Stomach (tissue), 9 donors: ENCODE data around the gene ZNF282. TPM values are rescaled to one million over a fixed set of nuclear protein-coding genes. Genes with fewer than 3 reads are reported as not detected.

Experiments
- DNase-seq, 2 donors: peaks; one replicate each; pipeline versions ENCODE4 v3.0.0 to v3.0.0-alpha.2; 2013 to 2019
- H3K27ac ChIP-seq, 5 donors: fragments of 200-600 bp in 4 of 5; sonication (generic) in 4 of 5; one replicate each; pipeline ENCODE4 v1.5.1; 2013 to 2019; ENCODE audit warnings: mild to moderate bottlenecking in 1 of 5, moderate library complexity in 1 of 5
- H3K27me3 ChIP-seq, 3 donors: fragments of 200-600 bp; sonication (generic); one replicate each; pipeline ENCODE4 v1.5.1; 2017 to 2019; ENCODE audit warnings: mixed run types in 1 of 3
- H3K36me3 ChIP-seq, 4 donors: fragments of 200-600 bp; sonication (generic); 1 replicate in 3 of 4; 2 replicates in 1 of 4; pipeline ENCODE4 v1.5.1; 2016 to 2019
- H3K4me1 ChIP-seq, 4 donors: fragments of 200-600 bp; sonication (generic); one replicate each; pipeline ENCODE4 v1.5.1; 2016 to 2019
- H3K4me3 ChIP-seq, 4 donors: fragments of 200-600 bp; sonication (generic) in 3 of 4; one replicate each; pipeline ENCODE4 v1.5.1; 2016 to 2019; ENCODE audit warnings: mild to moderate bottlenecking in 1 of 4
- H3K9me3 ChIP-seq, 4 donors: fragments of 200-600 bp; sonication (generic); one replicate each; pipeline ENCODE4 v1.5.1; 2016 to 2019
- EP300 ChIP-seq: sonication (generic); formaldehyde crosslinking; IDR thresholded peaks from one replicate; pipeline ENCODE4 v1.6.1; 2017; ENCODE audit warnings: antibody characterized with exemption
- POLR2A ChIP-seq, 4 donors: fragments of 450-650 bp; IDR thresholded peaks; one replicate each; pipeline ENCODE4 v1.6.1; 2016; ENCODE audit warnings: antibody characterized with exemption in 4 of 4, control low read depth in 2 of 4, mild to moderate bottlenecking in 1 of 4, moderate library complexity in 1 of 4
- POLR2AphosphoS5 ChIP-seq, 3 donors: sonication (generic); formaldehyde crosslinking; IDR thresholded peaks; one replicate each; pipeline ENCODE4 v1.6.1; 2016; ENCODE audit warnings: antibody characterized with exemption in 3 of 3
- WGBS, 5 donors: extraction: QIAGEN DNeasy Blood & Tissue Kit in 3 of 5; methylation state at CpG; one replicate each; pipeline versions ENCODE4 v1.1.5 to v1.1.7; 2013 to 2018; 5-methylcytosine and 5-hydroxymethylcytosine counted together
- intact Hi-C: fragments of 100-400 bp; cut with DNase I; formaldehyde crosslinking; loops from one replicate; pipeline ENCODE4 v1.15.1; 2023; ENCODE audit warnings: low total_unique reads
- polyA plus RNA-seq, 3 donors: library from polyadenylated mRNA; stranded (reverse); fragments of 200-250 nt; gene quantifications; one replicate each; pipeline ENCODE4 v1.2.3, GENCODE V29; 2013
- total RNA-seq, 5 donors: library from RNA; depleted of rRNA; stranded (reverse); fragments of >200 nt; gene quantifications; one replicate each; pipeline versions ENCODE4 v1.1.0 to v1.2.3, GENCODE V29; 2014 to 2016
- TF ChIP-seq, protein P1 (sequence below), 7 experiments: fragments of 450-650 bp in 4 of 7; fragments of 200-600 bp in 3 of 7; sonication (generic) in 3 of 7; IDR thresholded peaks; one replicate each; pipeline ENCODE4 v1.5.1; 2016 to 2019; ENCODE audit warnings: antibody characterized with exemption in 7 of 7, control low read depth in 2 of 7, mild to moderate bottlenecking in 1 of 7
- donor health status: healthy with polysubstance abuse.
- donor health status: Bipolar disorder and iron deficiency.
- donor health status: healthy.

Gene ZNF282
- total and polyA plus RNA-seq, 8 donors: 8.4 to 86.0 (median 13.9) TPM

GRCh38 chr7:149256568-149256967 is 61.2 kb downstream of the ZNF282 start:
- Histone ChIP-seq H3K9me3 (no peaks in the 10 kb centered on the region), H3K36me3 (peaks cover 35 to 55% (median 48%) of the 10 kb centered on the region in 4 donors), H3K4me3 (no peak overlapping the region), H3K27me3 (no peaks in the 10 kb centered on the region), H3K4me1 (peaks cover 0 to 9% (median 6%) of the 10 kb centered on the region in 4 donors), H3K27ac (no peak overlapping the region)
- no peak for DNase-seq
- WGBS, 5 donors: 88 to 99% (median 91%) methylated on average over 4 of the region's 4 CpGs
- intact Hi-C loops: no loop called here
- TF ChIP-seq, protein P1, sequence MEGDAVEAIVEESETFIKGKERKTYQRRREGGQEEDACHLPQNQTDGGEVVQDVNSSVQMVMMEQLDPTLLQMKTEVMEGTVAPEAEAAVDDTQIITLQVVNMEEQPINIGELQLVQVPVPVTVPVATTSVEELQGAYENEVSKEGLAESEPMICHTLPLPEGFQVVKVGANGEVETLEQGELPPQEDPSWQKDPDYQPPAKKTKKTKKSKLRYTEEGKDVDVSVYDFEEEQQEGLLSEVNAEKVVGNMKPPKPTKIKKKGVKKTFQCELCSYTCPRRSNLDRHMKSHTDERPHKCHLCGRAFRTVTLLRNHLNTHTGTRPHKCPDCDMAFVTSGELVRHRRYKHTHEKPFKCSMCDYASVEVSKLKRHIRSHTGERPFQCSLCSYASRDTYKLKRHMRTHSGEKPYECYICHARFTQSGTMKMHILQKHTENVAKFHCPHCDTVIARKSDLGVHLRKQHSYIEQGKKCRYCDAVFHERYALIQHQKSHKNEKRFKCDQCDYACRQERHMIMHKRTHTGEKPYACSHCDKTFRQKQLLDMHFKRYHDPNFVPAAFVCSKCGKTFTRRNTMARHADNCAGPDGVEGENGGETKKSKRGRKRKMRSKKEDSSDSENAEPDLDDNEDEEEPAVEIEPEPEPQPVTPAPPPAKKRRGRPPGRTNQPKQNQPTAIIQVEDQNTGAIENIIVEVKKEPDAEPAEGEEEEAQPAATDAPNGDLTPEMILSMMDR (IDR thresholded peaks at IDR 0.05): no peak
- no peak for TF ChIP-seq POLR2AphosphoS5 (IDR thresholded peaks at IDR 0.05)
- TF ChIP-seq EP300: no peak
- no peak for TF ChIP-seq POLR2A (IDR thresholded peaks at IDR 0.05)

GRCh38 chr7:149257146-149257545 is 61.8 kb downstream of the ZNF282 start:
- intact Hi-C loops: no loop called here

GRCh38 chr7:149261316-149261828 is 66.0 kb downstream of the ZNF282 start:
- H3K4me3 ChIP-seq: peak overlapping the region; percentile 53 to 70 (median 64)
- H3K27ac ChIP-seq: peak overlapping the region; percentile 84 to 96 (median 92)
- no peak for TF ChIP-seq POLR2A (IDR thresholded peaks at IDR 0.05)
- TF ChIP-seq, protein P1 (IDR thresholded peaks at IDR 0.05): peak in 1 of 7 experiments; percentile 6
- TF ChIP-seq EP300: no peak
- no peak for TF ChIP-seq POLR2AphosphoS5 (IDR thresholded peaks at IDR 0.05)
- H3K4me1 ChIP-seq: peaks cover 17 to 34% (median 25%) of the 10 kb centered on the region in 4 donors
- intact Hi-C loops: no loop called here
- H3K9me3 ChIP-seq: no peaks in the 10 kb centered on the region
- H3K27me3 ChIP-seq: no peaks in the 10 kb centered on the region
- H3K36me3 ChIP-seq: peaks cover 6 to 30% (median 14%) of the 10 kb centered on the region in 4 donors
- WGBS, 5 donors: 3 to 5% (median 5%) methylated on average over 8 to 16 of the region's 16 CpGs
- peak in 1 of 2 donors; percentile 40 for DNase-seq

More at GRCh38 chr7:149257146-149257545, 61.8 kb downstream of the ZNF282 start:
- Histone ChIP-seq H3K4me1 (peaks cover 0 to 11% (median 7%) of the 10 kb centered on the region in 4 donors), H3K4me3 (no peak overlapping the region), H3K27me3 (no peaks in the 10 kb centered on the region), H3K27ac (no peak overlapping the region), H3K36me3 (peaks cover 34 to 49% (median 42%) of the 10 kb centered on the region in 4 donors), H3K9me3 (no peaks in the 10 kb centered on the region)
- no peak for DNase-seq
- TF ChIP-seq POLR2AphosphoS5 (IDR thresholded peaks at IDR 0.05) (no peak), EP300 (no peak), POLR2A (IDR thresholded peaks at IDR 0.05) (no peak)
- TF ChIP-seq, protein P1 (IDR thresholded peaks at IDR 0.05): no peak
- 87 to 94% (median 91%) methylated on average over 2 of the region's 2 CpGs for WGBS, 5 donors

- DNase-seq: peak; percentile 91 to 97
- peak within 1 kb of the TSS; percentile 53 to 70 (median 64) for H3K4me3 ChIP-seq
- 0 to 1% (median 0%) methylated on average over 7 to 115 of the region's 115 CpGs for WGBS, 5 donors
- no peaks in the 10 kb centered on the region for H3K9me3 ChIP-seq
- no peak for TF ChIP-seq EP300
- TF ChIP-seq POLR2A (IDR thresholded peaks at IDR 0.05): no peak
- TF ChIP-seq, protein P1 (IDR thresholded peaks at IDR 0.05): peak in 5 of 7 experiments; percentile 15 to 94 (median 72)
- peak; percentile 29 to 69 (median 58) for TF ChIP-seq POLR2AphosphoS5 (IDR thresholded peaks at IDR 0.05)
- intact Hi-C loops: no loop called here
- no peaks in the 10 kb centered on the region for H3K27me3 ChIP-seq
- peaks cover 17 to 34% (median 25%) of the 10 kb centered on the region in 4 donors for H3K4me1 ChIP-seq
- peak within 1 kb of the TSS; percentile 84 to 96 (median 92) for H3K27ac ChIP-seq
- peaks cover 12 to 30% (median 20%) of the 10 kb centered on the region in 4 donors for H3K36me3 ChIP-seq
Observed at GRCh38 chr7:149261829-149262617, 66.7 kb downstream of the ZNF282 start, which contains the start of gene ZNF783. ZNF783 (plus strand) TSS chr7:149262196; CDS start chr7:149262334, 138 bp downstream.
